HepG2 (cell line): ENCODE measurements around the gene TIFAB. TPM values are rescaled to one million over a fixed set of nuclear protein-coding genes. Genes with fewer than 3 reads are reported as not detected.
A peak's percentile ranks its signal among the peaks of the same experiment; 100 is the strongest.

Experiments used
- ATAC-seq: fragments of 200-7000 bp; cut with Tn5 transposase; 3 replicates; pipeline ENCODE4 v1.9.1; 2020; ENCODE audit warnings: mild to moderate bottlenecking, moderate library complexity
- BruUV-seq: library from RNA; stranded (reverse); fragments of 400-500 nt; replicated peaks from 2 replicates; lab custom pipeline; 2021; lab: Mats Ljungman, UMichigan
- CTCF ChIA-PET: fragments of 300-600 bp; formaldehyde crosslinking; extraction: SDS; loops from one replicate; lab custom pipeline; 2021; ENCODE audit warnings: low total read pairs, inconsistent platforms, low intra/inter-chr PET ratio; lab: Yijun Ruan, JAX
- POLR2A ChIA-PET: fragments of 350-600 bp; sonication (Branson Sonifier 250); formaldehyde crosslinking; loops from one replicate; lab custom pipeline; 2020; ENCODE audit warnings: antibody characterized with exemption, inconsistent platforms; lab: Yijun Ruan, JAX
- DNase-seq: peaks from one replicate; pipeline ENCODE4 v3.0.0-alpha.2; 2015; ENCODE audit warnings: low spot score
- FAIRE-seq: peaks from 3 replicates; lab custom pipeline; 2011; peaks lifted over from hg19 to GRCh38; lab: Jason Lieb, UNC
- H2AFZ ChIP-seq: one replicate; pipeline ENCODE4 v1.6.1; 2011; ENCODE audit warnings: low read length, inconsistent platforms
- H3K27ac ChIP-seq: fragments of 300-600 bp; 3 replicates; pipeline ENCODE4 v1.8.0; 2011; ENCODE audit warnings: mixed run types, mild to moderate bottlenecking, mixed read lengths, low read length, inconsistent platforms; ENCODE audit not compliant: insufficient read depth; ENCODE audit errors: extremely low read length
- H3K27me3 ChIP-seq, 2 experiments: fragments of 200-600 bp in 1 of 2; 2 replicates in 1 of 2; 3 replicates in 1 of 2; pipeline versions ENCODE4 v1.6.0 to v1.8.0; 2011; ENCODE audit warnings: low read length in 2 of 2, mild to moderate bottlenecking in 2 of 2, moderate library complexity in 2 of 2, inconsistent platforms in 1 of 2; ENCODE audit not compliant: insufficient read depth in 2 of 2, control insufficient read depth in 1 of 2
- H3K36me3 ChIP-seq, 2 experiments: fragments of 200-600 bp in 1 of 2; replicated peaks in 1 of 2; 2 replicates in 1 of 2; 3 replicates in 1 of 2; pipeline versions ENCODE4 v1.5.1 to v1.8.0; 2011; ENCODE audit warnings: low read length in 2 of 2, inconsistent platforms in 1 of 2; ENCODE audit not compliant: insufficient read depth in 2 of 2, control insufficient read depth in 1 of 2
- H3K4me1 ChIP-seq: 2 replicates; pipeline ENCODE4 v1.5.1; 2012; ENCODE audit warnings: low read length, inconsistent platforms; ENCODE audit not compliant: insufficient read depth
- H3K4me2 ChIP-seq: 2 replicates; pipeline ENCODE4 v1.6.0; 2011; ENCODE audit warnings: low read depth, low read length, inconsistent platforms
- H3K4me3 ChIP-seq, 3 experiments: fragments of 200-600 bp in 1 of 3; sonication (generic), shearing (Covaris generic) in 1 of 3; replicated peaks in 1 of 3; 2 replicates each; pipeline ENCODE4 v1.5.1; 2011 to 2016; ENCODE audit warnings: low read length in 3 of 3, inconsistent platforms in 2 of 3, low read depth in 2 of 3, mild to moderate bottlenecking in 2 of 3, control low read depth in 1 of 3, mixed read lengths in 1 of 3; ENCODE audit not compliant: insufficient read depth in 1 of 3
- H3K79me2 ChIP-seq: one replicate; pipeline ENCODE4 v1.6.1; 2011; ENCODE audit warnings: low read length, inconsistent platforms; ENCODE audit not compliant: insufficient read depth
- H3K9ac ChIP-seq: 2 replicates; pipeline ENCODE4 v1.6.0; 2011; ENCODE audit warnings: mild to moderate bottlenecking, low read depth, low read length, inconsistent platforms; ENCODE audit not compliant: insufficient read depth
- H3K9me3 ChIP-seq: 2 replicates; pipeline ENCODE4 v1.5.1; 2012; ENCODE audit warnings: mild to moderate bottlenecking, low read length
- H4K20me1 ChIP-seq: 2 replicates; pipeline ENCODE4 v1.6.0; 2011; ENCODE audit warnings: inconsistent platforms, mild to moderate bottlenecking, low read length, moderate library complexity; ENCODE audit not compliant: insufficient read depth
- ELF4 ChIP-seq: sonication (generic); formaldehyde crosslinking; IDR thresholded peaks from 2 replicates; pipeline ENCODE4 v1.5.0; 2020; ENCODE audit warnings: missing genetic modification reagents, mild to moderate bottlenecking, moderate library complexity, borderline replicate concordance
- FOXM1 ChIP-seq: sonication (generic); formaldehyde crosslinking; IDR thresholded peaks from 2 replicates; pipeline ENCODE4 v1.5.0; 2020; ENCODE audit warnings: missing genetic modification reagents
- GZF1 ChIP-seq: sonication (generic); formaldehyde crosslinking; IDR thresholded peaks from 2 replicates; pipeline ENCODE4 v1.5.1; 2020; ENCODE audit warnings: mild to moderate bottlenecking, missing genetic modification reagents
- TRIM24 ChIP-seq: sonication (generic); formaldehyde crosslinking; IDR thresholded peaks from 2 replicates; pipeline ENCODE4 v1.8.0; 2022; ENCODE audit warnings: mild to moderate bottlenecking, missing genetic modification reagents
- ZNF549 ChIP-seq: sonication (generic); formaldehyde crosslinking; IDR thresholded peaks from 2 replicates; pipeline ENCODE4 v1.5.0; 2020; ENCODE audit warnings: missing genetic modification reagents
- ZNF678 ChIP-seq: sonication (generic); formaldehyde crosslinking; IDR thresholded peaks from 2 replicates; pipeline ENCODE4 v1.4.0; 2020; ENCODE audit warnings: mild to moderate bottlenecking, missing genetic modification reagents
- WGBS: methylation state at CpG from one replicate; pipeline ENCODE4 v1.1.6; 2017; ENCODE audit warnings: low lambda C conversion rate; 5-methylcytosine and 5-hydroxymethylcytosine counted together
- in situ Hi-C: cut with HindIII; loops from 2 replicates; pipeline ENCODE4 v1.10.0; 2017; ENCODE audit warnings: low pct_unique_long_range_greater_than_20kb; ENCODE audit not compliant: extremely low pct_ligation_motif_present
- intact Hi-C: fragments of 100-400 bp; cut with micrococcal nuclease; formaldehyde crosslinking; loops from one replicate; pipeline ENCODE4 v1.10.0; 2022; ENCODE audit not compliant: unreplicated experiment
- polyA plus RNA-seq, 8 experiments: library from polyadenylated mRNA; depleted of rRNA in 3 of 8; stranded (reverse) in 7 of 8; unstranded in 1 of 8; fragments of >200 nt; fragmentation: Illumina TruSeq in 4 of 8; extraction: Trizol in 4 of 8; gene quantifications; 2 replicates each; pipeline versions ENCODE4 v1.2.1 to v1.2.3, GENCODE V29; 2011 to 2016; ENCODE audit warnings: low read depth in 4 of 8, missing spikeins in 1 of 8, mixed read lengths in 1 of 8; ENCODE audit not compliant: insufficient read depth in 1 of 8
- total RNA-seq, 5 experiments: library from RNA; depleted of rRNA; stranded (reverse); fragments of >200 nt; fragmentation: Illumina TruSeq; extraction: Trizol; gene quantifications; 2 replicates each; pipeline ENCODE4 v1.2.3, GENCODE V29; 2016; ENCODE audit warnings: low read depth in 1 of 5

Gene TIFAB
- total and polyA plus RNA-seq, 2 of the 13 experiments (the other 11 are each of a cell fraction or from before 2014, with no cell fraction given), result not detected

DNA sequence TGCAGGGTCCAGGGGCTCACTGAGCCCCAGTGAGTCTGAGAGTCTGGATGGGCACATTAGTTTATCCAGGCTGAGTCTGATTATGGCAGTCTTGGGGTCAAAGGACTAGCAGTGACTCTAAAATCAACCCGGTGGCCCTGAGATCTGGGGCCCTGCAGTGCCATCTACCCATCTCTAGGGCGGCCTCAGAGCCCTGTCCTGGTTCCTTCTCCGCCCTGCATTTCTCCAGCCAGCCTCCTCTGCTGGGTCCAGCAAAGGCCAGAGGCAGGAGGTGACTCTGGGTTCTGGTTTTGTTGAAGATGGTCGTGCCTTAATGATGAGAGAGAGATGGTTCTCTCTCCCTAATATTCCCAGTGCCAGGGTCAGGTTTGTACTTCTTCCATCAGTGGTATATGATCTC lies 20.0 kb downstream of the TIFAB start:
- TF ChIP-seq ELF4 (CRISPR knock-in tag), result no peak
- DNase-seq, result no peak
- intact Hi-C loops (loop anchor here (10.0 kb wide), 1 partner anchor 107 kb away; no protein-coding TSS in a partner anchor), in situ Hi-C loops (no loop called here)
- Histone ChIP-seq H3K9ac (no peak overlapping the region), H3K27ac (no peak overlapping the region), H3K4me1 (peaks cover 57% of the 10 kb centered on the region), H3K27me3 (no peaks in the 10 kb centered on the region; a peak in 1 of 5 replicates), H3K36me3 (no peaks in the 10 kb centered on the region), H2AFZ (no peak overlapping the region), H3K4me3 (no peak overlapping the region; a peak in 1 of 6 replicates), H3K4me2 (no peak overlapping the region), H3K9me3 (peaks cover 6% of the 10 kb centered on the region; the same call in 1 of the 2 replicates), H3K79me2 (no peaks in the 10 kb centered on the region), H4K20me1 (no peaks in the 10 kb centered on the region)
- no peak for FAIRE-seq
- POLR2A ChIA-PET, result no interaction called here
- BruUV-seq, result no TSS peak
- ATAC-seq, result no peak
- CTCF ChIA-PET, result no interaction called here
- WGBS, result 57% methylated on average over 3 of the region's 4 CpGs

DNA sequence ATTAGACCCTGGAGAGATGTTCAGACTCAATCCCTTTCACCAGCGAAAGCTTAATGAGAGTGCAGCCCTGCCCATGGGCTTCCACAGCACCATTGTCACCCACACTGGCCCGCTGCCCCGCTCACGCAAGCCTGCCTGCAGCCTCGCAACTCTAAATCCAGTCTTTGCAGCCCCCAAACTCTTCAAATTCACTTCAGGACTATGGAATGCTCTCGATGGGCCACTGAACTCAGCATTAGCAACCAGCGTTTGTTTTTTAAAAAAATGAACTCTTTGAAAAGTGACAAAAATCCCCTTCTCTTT lies 22.1 kb downstream of the TIFAB start:
- WGBS, result 68% methylated on average over 7 of the region's 7 CpGs
- Histone ChIP-seq H4K20me1 (no peaks in the 10 kb centered on the region), H3K4me3 (no peak overlapping the region), H3K27ac (no peak overlapping the region), H3K9ac (no peak overlapping the region), H3K79me2 (no peaks in the 10 kb centered on the region), H3K4me2 (0 out of 2 replicates have a peak overlapping the region, but pooled peaks have one; percentile 3), H2AFZ (no peak overlapping the region), H3K4me1 (peaks cover 37% of the 10 kb centered on the region), H3K27me3 (no peaks in the 10 kb centered on the region; a peak in 1 of 5 replicates), H3K36me3 (no peaks in the 10 kb centered on the region), H3K9me3 (peaks cover 6% of the 10 kb centered on the region; the same call in 1 of the 2 replicates)
- intact Hi-C loops (loop anchor here (10.0 kb wide), 1 partner anchor 105 kb away; no protein-coding TSS in a partner anchor), in situ Hi-C loops (no loop called here)
- POLR2A ChIA-PET, result no interaction called here
- no peak for TF ChIP-seq ZNF678 (CRISPR knock-in tag)
- no peak for TF ChIP-seq ZNF549 (CRISPR knock-in tag)
- no peak for TF ChIP-seq FOXM1 (CRISPR knock-in tag)
- no peak for TF ChIP-seq TRIM24
- no peak for TF ChIP-seq GZF1 (CRISPR knock-in tag)
- DNase-seq (no peak), FAIRE-seq (no peak), ATAC-seq (no peak)
- CTCF ChIA-PET, result no interaction called here
- no TSS peak for BruUV-seq
